SK-N-DZ (cell line): ENCODE data around the gene SRCAP.

ENCODE experiments used
- DNase-seq: peaks from one replicate; pipeline ENCODE4 v3.0.0-alpha.2; 2015; ENCODE audit warnings: low spot score

The SRCAP gene

DNA sequence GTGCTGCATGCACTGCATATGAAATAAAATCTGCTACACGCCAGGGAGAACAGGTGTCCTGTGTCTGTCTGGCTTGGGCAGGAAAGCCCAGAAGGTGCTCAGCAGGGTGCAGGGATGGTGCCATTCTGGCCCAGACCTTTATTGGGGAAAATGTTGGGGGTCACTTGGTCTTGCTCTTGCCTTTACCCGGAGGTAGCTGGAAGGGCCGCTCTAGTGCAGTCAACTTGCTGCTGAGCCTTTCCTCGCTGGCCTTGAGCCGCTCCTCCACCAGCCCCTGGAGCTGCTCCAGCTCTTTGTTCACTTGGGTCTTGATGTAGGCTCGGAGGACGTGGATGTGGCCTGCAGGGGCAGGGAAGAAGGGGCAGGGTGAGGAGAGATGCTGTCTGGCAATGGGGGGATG is 58.3 kb downstream of the SRCAP start:
- no peak for DNase-seq

DNA sequence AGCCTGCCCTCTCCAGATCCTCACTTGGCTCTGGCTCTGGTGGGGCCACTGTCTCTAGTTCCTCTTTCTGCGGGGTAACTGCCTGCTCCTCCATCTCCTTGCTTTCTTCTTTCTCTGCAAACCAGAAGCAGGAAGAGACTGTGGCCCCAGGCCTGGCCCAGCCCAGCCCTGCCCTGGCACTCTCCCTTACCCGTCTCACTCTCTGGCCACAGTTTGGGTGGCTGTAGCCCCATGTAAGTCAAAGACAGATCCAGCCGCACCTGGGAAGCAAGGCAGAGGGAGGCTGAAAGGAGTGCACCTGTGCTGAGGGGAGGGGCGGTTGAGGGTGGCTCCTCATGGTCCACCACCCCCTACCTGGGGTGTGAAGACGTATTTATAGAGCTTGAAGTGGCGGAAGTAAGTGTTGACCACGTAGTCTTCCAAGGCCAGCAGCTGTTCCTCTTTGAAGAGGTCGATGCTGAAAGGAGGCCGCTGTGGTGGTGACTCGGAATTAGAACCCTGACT is 60.1 kb downstream of the SRCAP start:
- DNase-seq, result no peak

DNA sequence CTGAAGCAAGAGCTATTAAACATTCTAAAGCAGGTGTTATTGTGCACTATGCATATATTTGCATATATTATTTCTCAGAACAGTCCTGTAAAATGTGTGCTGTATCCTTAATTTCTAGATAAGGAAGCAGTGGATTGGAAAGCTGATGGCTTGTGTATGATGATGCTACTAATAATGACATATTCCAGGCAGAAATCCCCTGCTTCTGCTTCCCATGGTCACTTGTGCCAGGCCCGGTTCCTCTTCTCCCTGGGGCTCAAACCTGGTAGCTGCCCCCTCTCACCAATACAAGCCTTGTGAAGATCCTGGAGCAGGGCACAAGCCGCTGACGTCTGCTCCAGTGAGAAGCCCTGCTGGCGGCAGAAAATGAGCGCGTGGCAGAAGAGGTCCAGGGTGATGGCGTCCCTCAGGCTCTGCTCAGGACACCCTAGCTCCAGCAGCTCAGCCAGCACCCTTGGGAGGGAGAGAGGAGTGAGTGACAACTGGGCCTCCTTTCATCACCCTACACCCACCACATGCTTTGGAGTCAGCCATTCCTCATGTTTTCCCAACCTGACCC is 61.1 kb downstream of the SRCAP start:
- DNase-seq, result no peak

DNA sequence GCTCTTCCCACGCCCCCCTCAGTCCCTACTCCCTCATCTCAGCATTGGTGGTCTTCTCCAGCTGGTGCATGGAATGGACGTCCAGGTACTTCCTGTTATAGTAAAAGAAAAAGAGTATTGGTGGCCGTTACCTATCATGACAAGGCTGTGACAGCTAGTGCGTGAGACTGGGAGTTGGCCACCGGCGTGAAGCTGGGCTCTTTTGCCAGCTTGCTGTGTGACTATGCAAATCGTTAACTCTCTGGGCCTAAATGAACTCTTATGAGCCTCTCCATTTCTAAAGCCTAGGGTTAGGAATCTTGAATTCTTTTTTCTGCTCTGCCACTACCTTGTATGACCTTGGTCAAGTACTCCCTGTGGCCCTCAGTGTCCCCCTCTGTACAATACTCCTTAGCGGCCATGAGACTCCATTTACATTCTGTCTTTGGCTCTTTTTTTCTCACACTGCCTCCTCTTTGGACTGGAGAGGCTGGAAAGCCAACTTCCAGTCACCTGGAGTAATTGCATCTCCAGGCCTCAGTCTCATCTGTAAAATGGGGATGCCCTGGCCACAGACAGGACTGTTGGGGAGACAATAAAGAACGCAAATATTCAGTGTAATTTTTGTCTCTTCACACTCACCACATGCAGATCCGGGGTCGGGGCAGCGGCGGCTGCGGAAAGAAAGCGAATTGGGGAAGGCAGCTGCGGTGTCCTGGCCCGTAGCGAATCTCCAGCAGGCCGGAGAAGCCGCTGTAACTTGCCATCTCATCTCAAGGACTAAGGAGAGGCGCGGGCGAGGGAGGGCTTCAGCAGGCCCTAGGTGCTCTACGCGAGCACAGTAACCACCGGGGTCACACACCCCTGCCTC is 61.8 kb downstream of the SRCAP start:
- DNase-seq, result no peak

DNA sequence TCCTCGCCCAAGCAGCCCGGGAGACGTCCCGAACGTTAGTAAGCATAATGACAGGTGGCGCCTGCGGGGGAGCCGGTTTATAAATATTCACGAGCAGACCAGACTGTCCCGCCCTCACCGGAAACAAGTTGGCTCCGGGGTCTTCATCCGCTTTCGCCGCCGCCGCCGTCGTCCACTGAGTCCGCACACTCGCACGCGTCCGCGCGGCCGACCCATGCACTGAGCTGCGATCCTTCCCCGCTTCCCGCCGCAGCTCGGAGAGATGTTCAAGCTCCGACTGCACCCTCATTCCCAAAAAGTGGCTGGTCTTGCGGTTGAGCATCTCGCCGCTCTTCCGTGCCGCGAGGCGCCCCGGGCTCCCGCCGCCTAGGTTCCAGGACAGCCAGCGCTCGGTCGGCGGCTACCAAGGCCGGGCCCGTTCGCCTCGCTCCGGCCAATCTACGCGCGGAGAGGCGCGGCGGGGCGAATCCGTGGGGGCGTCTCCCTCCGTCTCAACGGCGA is 62.5 kb downstream of the SRCAP start:
- DNase-seq, result peak; percentile 47

DNA sequence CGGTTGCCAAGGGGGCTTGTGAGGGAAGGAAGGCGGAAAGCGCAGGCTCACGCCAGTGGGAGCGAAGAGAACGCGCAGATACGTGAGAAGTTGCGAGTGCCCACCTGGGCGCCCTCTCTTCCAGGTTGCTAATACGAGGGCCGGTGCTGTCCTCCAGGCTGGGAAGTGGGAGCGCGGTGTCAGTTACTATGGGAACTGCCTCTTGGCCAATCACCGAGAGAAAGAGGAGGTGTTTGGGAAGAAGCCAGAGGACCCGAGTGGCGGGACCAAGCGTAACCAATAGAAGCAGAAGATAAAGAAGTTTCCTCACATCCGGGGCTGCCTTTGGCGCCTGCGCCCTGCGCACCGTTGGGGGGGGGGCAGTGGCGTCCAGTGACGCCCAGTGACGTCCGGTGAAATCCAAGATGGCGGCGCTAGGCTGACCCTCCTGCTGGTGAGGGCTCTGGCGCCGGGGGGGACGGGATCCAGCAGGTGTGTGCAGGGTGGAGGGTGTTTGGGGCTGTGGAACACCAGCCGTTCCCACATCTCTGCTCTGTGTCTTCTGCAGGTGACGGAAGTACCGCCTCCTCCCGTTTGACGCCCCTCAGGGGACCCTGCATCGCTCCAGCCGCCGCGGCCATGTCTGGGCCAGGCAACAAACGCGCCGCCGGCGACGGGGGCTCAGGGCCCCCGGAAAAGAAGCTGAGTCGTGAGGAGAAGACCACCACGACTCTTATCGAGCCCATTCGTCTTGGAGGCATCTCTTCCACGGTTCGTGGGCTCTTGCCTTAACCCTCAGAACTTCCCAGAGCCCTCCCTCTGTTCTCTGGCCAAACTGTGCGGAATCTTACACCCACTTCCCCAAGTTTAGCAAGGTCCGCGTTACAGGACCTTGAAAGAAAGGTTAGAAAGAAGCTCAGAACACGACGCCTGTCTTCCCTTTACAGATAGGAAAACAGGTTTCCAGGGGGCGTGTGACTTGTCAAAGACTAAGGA is 63.2 kb downstream of the SRCAP start, which contains the start of the genes CFAP119 and RNF40:
TSS of gene CFAP119 (minus strand) at position 135 of the 975 bp plus-strand sequence. CDS start 314 bp downstream, outside the sequence.
TSS of gene RNF40 (plus strand) at position 395 of the 975 bp plus-strand sequence. CDS start at position 619, 224 bp downstream.
- DNase-seq, result peak; percentile 98

DNA sequence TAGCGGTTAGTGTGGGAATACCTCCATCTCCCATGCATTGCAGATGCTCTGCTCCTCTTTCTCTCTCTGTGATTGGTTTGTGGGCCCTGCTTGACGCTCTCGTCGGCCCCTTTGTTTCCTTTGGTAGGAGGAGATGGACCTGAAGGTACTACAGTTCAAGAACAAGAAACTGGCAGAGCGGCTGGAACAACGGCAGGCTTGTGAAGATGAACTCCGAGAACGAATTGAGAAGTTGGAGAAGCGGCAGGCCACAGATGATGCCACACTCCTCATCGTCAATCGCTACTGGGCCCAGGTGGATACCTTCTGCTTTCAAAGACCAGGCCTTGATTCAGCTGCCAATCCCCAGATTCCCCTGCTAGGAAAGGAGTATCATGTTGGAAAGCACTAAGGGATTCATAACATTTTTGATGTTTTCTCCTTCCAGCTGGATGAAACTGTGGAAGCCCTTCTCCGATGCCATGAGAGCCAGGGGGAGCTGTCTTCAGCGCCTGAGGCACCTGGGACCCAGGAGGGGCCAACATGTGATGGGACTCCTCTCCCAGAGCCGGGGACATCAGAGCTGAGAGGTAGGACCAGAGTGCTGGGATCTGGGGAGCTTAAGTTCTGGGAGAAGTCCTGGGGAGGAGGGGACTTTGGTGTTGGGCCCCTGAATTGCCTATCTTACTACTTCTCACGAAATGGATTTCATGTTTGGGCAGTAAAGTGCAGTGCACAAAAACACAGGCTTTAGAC is 64.2 kb downstream of the SRCAP start:
- DNase-seq, result no peak

DNA sequence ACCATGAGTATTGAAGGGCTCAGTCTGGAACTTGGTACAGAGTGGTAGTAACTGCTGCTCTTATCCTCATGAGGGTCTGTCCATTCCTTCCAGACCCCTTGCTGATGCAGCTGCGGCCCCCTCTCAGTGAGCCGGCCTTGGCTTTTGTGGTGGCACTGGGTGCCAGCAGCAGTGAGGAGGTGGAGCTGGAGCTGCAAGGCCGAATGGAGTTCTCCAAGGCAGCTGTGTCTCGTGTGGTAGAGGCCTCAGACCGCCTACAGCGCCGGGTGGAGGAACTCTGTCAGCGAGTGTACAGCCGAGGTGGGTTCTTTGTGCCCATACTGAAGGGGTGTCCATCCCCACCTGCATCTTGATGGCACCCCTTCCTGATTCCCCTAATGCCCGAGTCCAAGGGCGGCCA is 65.1 kb downstream of the SRCAP start:
- no peak for DNase-seq

DNA sequence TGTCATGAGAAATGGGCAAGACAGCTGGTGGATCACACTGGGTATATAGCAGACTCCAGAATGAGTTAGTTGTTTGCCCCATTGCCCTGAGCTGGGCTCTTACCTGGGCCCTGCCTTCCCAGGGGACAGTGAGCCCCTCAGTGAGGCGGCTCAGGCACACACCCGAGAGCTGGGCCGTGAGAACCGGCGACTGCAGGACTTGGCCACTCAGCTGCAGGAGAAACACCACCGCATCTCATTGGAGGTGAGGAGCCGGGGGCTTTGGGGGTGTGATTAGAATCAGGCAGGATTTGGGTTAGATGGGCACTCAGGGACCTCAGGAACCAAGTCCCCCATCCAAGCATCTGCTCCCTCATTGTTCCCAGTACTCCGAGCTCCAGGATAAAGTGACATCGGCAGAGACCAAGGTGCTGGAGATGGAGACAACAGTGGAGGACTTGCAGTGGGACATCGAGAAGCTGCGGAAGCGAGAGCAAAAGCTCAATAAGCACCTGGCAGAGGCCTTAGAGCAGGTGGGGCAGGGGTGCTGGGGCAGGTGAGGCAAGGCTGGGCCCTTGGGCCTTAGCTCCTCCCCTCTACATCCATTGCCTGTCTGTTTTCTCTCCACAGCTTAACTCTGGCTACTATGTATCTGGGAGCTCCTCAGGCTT is 66.0 kb downstream of the SRCAP start:
- DNase-seq, result no peak

DNA sequence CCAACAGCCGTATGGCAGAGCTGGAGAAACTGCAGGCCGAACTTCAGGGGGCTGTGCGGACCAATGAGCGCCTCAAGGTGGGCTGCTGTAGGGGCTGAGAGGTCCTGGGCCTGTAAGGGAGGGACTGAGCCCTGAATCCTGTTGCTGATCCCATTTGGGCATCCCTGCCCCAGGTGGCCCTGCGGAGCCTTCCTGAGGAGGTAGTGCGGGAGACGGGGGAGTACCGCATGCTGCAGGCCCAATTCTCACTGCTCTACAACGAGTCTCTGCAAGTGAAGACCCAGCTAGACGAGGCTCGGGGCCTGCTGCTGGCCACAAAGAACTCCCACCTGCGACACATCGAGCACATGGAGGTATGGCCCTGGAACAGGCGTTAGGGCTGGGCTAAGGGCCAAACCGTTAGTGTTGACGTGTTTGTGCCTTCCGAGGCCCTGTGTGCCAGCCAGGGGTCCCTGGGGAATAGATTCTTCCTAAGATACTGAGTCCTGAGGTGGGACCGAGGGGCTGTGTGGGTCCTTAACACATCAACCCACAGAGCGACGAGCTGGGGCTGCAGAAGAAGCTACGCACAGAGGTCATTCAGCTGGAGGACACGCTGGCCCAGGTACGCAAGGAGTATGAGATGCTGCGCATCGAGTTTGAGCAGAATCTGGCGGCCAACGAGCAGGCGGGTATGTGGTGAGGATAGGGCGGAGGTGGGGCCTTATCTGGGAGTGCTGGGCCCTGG is 67.4 kb downstream of the SRCAP start:
- no peak for DNase-seq

DNA sequence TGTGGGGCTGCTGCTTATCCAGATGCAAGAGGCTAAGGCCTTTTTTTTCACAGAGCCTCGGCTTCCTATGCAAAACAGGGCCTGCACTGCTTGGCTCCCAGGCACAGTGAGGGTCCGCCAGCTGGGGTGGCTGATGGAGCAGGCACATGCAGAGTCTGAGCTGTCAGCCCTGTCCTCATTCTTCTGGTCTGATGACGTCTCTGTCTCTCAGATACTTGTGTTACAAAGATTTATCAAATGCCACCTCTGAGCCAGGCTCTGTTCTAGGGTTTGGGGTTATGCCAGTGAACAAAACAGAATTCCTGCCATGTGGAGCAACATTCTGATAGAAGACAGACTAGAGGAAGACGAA is 67.9 kb downstream of the SRCAP start:
- DNase-seq, result no peak

DNA sequence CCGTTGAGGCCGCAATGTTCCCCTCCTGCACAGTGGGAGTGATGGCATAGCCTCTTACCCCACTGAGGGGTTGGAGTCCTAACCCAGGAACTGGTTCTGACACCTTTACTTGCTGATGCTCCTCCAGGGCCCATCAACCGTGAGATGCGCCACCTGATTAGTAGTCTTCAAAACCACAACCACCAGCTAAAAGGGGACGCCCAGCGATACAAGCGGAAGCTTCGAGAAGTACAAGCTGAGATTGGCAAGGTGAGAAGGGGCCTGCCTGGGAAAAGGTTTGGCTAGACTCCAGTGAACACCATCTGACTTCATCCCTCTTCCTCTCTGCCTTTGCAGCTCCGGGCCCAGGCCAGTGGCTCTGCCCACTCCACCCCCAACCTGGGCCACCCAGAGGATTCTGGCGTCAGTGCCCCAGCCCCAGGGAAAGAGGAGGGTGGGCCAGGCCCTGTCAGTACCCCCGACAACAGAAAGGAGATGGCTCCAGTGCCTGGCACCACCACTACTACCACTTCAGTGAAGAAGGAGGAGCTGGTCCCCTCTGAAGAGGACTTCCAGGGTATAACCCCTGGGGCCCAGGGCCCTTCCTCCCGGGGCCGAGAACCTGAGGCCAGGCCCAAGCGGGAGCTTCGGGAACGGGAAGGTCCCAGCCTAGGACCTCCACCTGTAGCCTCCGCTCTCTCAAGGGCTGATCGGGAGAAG is 68.9 kb downstream of the SRCAP start:
- DNase-seq, result no peak

DNA sequence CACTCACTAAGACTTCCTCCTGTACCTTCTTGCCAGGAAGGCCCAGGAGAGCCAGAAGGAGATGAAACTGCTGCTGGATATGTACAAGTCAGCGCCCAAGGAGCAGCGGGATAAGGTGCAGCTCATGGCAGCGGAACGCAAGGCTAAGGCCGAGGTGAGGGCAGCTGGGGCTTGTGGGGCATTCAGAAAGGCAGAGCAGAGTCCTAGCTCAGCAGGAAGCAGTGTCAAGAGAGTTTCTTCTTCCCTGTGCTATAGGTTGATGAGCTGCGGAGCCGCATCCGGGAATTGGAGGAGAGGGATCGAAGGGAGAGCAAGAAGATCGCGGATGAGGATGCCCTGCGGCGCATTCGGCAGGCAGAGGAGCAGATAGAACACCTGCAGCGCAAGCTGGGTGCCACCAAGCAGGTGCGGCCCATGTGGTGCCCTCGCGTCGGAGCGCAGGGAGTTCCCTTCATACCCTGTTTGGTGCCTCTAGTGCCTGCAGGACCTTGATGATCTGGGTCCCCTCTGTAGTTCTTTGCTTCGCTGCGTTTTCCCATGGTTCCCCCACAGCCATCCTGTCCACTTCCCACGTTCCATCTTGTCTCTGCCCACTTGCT is 69.7 kb downstream of the SRCAP start:
- no peak for DNase-seq

DNA sequence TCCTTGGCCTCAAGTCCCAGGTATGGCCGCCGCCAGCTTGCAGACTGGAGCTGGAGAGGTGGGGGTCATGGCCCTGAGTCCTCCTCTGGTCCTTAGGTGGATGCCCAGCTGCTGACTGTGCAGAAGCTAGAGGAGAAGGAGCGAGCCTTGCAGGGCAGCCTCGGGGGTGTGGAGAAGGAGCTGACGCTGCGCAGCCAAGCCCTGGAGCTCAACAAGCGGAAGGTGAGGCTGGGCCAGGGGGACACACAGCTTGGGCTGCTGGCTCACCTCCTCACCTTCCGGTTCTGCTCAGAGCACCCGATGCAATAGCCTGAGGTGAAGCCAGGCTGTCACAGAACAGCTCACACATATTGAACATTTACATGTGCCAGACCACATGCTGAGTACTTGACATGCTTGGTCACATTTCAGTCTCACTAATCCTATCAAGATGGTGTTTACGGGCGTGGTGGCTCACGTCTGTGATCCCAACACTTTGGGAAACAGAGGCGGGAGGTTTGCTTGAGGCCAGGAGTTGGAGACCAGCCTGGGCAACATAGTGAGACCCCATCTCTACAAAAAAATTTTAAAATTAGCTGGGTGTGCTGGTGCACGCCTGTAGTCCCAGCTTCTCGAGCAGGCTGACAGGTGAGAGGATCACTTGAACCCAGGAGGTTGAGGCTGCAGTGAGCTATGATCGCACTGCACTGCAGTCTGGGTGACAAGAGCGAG is 70.6 kb downstream of the SRCAP start:
- no peak for DNase-seq

DNA sequence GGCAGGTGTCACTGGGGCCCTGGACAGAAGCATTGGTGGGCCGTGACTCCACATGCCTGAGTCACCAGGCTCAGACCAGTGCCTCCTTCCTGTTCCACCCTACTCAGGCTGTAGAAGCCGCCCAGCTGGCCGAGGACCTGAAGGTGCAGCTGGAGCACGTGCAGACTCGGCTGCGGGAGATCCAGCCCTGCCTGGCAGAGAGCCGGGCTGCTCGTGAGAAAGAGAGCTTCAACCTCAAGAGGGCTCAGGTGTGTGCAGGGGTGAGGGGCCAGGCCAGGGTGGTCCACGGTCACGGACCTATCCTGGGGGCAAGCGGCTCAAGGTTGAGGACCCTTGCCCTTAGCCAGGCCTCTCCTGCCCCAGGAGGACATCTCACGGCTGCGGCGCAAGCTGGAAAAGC is 72.8 kb downstream of the SRCAP start:
- DNase-seq, result no peak

DNA sequence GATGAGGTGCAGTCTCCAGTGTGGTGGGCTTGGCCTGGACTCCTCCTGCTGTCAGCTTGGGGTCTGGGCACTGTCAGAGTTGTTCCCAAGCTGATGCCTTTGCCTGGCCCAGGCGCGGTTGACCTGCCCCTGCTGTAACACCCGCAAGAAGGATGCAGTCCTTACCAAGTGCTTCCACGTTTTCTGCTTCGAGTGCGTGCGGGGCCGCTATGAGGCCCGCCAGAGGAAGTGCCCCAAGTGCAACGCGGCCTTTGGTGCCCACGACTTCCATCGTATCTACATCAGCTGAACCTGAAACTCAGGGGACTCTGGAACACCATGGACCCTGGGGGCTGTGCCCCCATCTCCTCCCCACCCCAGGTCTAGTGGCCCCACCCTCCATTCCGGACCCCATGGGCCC is 74.9 kb downstream of the SRCAP start:
- no peak for DNase-seq

DNA sequence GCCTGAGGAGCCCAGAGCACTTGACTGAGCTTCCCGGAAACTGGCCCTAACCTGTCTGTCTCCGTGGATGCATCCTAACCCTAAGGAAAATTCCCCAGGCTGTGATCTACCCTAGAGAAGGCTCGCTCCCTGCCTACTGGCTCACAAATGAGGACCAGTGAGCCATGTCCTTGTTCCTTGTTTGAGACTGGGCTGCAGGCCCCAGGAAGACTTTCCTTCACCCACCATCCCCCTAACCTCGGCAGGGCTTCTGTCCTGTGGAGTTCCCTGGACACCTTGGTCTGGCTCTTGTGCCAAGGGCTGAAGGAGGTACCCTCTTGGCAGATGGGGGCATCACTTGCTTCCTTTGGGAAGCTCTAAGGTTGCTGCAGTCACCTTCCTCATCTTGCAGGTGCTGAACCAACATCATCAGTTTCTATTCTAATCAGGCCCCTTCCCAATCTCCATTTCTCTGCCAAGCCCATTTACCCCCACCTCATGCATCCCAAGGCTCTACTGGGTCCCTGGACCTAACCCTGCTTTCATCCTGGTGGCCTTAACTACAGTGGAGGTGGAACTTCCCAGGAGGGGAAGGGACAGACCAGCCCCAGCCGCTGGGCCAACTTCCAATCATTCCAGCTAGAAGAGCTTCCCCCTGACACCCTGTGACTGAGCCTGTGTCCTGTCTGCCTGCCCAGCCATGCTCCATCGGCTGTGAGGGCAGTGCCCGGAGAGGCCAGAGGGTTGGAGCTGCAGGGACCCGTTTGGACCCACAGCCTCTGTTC is 75.6 kb downstream of the SRCAP start:
- no peak for DNase-seq

DNA sequence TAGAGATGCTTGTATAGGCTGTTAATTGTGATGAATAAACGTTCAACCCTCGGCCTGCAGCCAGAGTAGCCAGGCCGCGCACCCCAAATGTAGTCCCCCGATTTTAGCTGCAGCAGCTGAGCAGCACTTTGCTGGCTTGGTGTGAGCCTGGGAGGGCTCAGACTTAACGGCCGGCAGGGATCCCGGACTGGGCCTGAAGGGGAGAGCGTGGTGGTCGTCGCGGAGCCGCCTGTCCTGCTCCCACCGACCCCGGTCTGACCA is 76.1 kb downstream of the SRCAP start:
- DNase-seq, result no peak
